T-helper 17 cell (primary cell): ENCODE results near the gene PPFIBP2. TPM values are rescaled to one million over a fixed set of nuclear protein-coding genes. Genes with fewer than 3 reads are reported as not detected.
"Not testable (repeated sequence)": the region's sequence is repeated elsewhere in the genome, so short reads cannot be mapped to it uniquely, and the experiment has no call there.

ENCODE experiments used
- ATAC-seq: fragments of 150-1000 bp; cut with Tn5 transposase; 2 replicates; pipeline ENCODE4 v1.10.0; 2021; ENCODE audit warnings: mild to moderate bottlenecking, moderate library complexity
- DNase-seq, 3 donors: peaks; one replicate each; pipeline versions ENCODE4 v3.0.0 to v3.0.0-alpha.2; 2020 to 2021
- H3K9me3 ChIP-seq: one replicate; pipeline ENCODE4 v1.7.0; 2013; ENCODE audit warnings: low read length, mild to moderate bottlenecking; ENCODE audit not compliant: control insufficient read depth, poor library complexity, severe bottlenecking
- H3K27ac Mint-ChIP-seq: one replicate; pipeline ENCODE4 v1.8.0; 2022; ENCODE audit warnings: mild to moderate bottlenecking, moderate library complexity, mixed read lengths
- H3K27me3 Mint-ChIP-seq: one replicate; pipeline ENCODE4 v1.8.0; 2022; ENCODE audit warnings: mixed read lengths
- H3K36me3 Mint-ChIP-seq: one replicate; pipeline ENCODE4 v1.8.0; 2022; ENCODE audit warnings: low read depth, mixed read lengths
- H3K4me1 Mint-ChIP-seq: one replicate; pipeline ENCODE4 v1.8.0; 2022; ENCODE audit warnings: mild to moderate bottlenecking, mixed read lengths
- H3K4me3 Mint-ChIP-seq: one replicate; pipeline ENCODE4 v1.8.0; 2022; ENCODE audit warnings: mild to moderate bottlenecking, moderate library complexity, mixed read lengths
- total RNA-seq, 4 donors: library from RNA in 2 of 4; stranded (reverse) in 2 of 4; gene quantifications; one replicate each; pipeline ENCODE4 v1.2.3 and lab custom pipeline; 2022 to 2026

The PPFIBP2 gene
- total RNA-seq, 2 donors from 2014 or later = 26.2 to 40.6 TPM

DNA sequence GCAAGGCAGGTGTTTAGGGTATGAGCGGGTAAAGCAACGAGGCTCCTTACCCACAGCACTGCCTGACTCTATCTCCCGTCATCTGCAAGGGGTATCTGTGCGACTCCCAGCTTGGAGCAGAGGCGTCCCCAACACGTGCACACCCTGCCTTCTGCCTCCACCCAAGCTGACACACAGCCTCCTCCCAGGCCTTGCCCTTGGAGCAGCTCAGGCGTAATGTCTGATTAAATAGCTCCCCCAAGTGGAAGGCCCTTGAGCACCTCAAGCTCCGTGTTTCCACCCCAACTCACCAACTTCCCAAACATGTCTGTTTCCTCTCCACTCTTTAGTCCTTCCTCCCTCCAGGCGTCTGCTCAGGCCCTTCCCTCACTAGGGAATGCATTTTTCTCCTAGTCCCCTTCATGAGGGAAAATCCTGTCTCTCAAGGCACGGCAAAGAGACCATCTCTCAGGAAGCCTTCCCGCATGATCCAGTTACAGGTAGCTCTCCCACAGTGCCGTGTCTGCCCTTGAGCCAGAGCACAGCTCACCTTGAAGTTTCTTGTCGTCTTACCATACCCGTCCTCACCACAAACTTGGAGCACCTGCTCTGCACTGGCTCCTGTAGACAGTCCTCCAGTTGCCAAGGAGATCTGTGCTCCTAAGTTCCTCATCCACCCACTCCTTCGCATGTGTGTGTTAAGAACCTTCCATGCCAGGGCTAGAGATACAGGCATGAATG is 143.7 kb downstream of the PPFIBP2 start:
- no peaks in the 10 kb centered on the region for H3K9me3 ChIP-seq
- Mint-ChIP-seq H3K4me3 (no peak overlapping the region), H3K27me3 (no peaks in the 10 kb centered on the region), H3K27ac (no peak overlapping the region), H3K36me3 (peaks cover 6% of the 10 kb centered on the region), H3K4me1 (peaks cover 2% of the 10 kb centered on the region)
- peak; percentile 41 for ATAC-seq
- no peak for DNase-seq

DNA sequence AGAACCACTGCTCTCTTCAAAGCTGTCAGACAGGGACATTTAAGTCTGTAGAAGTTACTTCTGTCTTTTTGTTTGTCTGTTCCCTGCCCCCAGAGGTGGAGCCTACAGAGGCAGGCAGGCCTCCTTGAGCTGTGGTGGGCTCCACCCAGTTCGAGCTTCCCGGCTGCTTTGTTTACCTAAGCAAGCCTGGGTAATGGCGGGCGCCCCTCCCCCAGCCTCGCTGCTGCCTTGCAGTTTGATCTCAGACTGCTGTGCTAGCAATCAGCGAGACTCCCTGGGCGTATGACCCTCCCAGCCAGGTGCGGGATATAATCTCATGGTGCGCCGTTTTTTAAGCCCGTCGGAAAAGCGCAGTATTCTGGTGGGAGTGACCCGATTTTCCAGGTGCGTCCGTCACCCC is 149.7 kb downstream of the PPFIBP2 start:
- DNase-seq, H3K4me1 Mint-ChIP-seq, H3K27me3 Mint-ChIP-seq, H3K4me3 Mint-ChIP-seq, H3K36me3 Mint-ChIP-seq, H3K27ac Mint-ChIP-seq, H3K9me3 ChIP-seq, ATAC-seq: not testable (repeated sequence)

DNA sequence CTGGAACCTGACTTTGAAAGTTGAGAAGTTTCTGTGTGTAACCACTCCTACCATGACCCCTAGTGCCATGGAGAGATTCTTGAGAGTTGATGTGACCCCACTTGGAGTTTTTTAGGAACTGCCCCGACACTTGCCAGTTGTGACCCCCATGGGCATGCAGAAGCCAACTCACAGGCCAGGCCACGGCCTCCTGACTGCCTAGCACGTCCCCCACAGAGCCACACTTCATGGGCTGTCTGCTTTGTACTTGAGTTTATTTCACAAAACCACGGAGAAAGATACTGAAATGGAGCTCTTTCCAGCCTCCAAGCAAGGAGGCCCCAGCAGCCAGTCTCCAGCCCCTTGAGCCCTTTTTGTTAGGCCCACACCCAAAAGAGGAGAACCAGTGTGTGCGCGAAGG is 151.1 kb downstream of the PPFIBP2 start:
- ATAC-seq = no peak
- H3K27me3 Mint-ChIP-seq = no peaks in the 10 kb centered on the region
- no peak overlapping the region for H3K4me3 Mint-ChIP-seq

DNA sequence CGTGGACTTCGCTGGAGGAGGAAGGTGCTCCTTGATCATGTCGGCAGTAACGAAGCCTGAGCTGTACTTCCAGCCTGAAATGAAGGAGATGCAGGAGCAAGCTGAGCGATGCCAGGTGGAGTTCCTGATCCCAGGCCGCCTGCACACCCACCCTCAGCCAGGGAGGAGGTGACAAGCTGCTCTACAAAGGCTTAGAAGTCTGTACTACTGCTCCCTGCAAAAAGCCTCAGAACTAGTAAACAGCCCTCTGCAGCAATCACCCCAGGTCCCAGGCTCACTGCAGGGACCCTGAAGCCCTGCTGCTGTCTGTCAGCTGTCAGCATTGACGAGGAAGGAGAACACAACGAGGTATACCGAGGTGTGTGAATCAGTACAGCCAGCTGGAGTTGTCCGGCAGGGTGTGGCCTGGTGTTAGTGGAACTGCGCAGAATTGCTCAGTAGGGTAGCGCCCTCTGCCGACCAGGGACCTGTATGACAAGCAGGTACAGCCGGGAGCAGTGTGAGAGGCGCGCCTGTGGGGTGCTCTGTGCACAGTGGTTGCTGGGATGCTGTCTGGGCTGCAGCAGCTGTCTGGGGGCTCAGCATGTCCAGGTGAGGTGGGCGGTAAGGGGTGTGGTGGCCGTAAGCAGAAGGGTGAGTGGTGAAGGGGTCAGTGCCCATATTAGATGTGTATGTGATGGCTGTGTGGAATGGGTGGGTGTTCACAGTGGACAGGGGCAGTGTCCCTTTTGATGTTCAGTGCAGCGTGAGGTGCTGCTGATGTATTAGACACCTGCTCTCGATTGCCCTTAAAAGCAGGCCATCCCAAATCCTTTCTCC is 151.9 kb downstream of the PPFIBP2 start:
- no peak overlapping the region for H3K4me3 Mint-ChIP-seq
- H3K27ac Mint-ChIP-seq = no peak overlapping the region
- DNase-seq = peak; percentile 48 to 71 (median 65)

More for the DNA sequence above, 151.1 kb downstream of the PPFIBP2 start:
- H3K36me3 Mint-ChIP-seq = no peaks in the 10 kb centered on the region
- H3K9me3 ChIP-seq = no peaks in the 10 kb centered on the region
- no peak overlapping the region for H3K27ac Mint-ChIP-seq
- DNase-seq = no peak
- H3K4me1 Mint-ChIP-seq = peaks cover 5% of the 10 kb centered on the region

DNA sequence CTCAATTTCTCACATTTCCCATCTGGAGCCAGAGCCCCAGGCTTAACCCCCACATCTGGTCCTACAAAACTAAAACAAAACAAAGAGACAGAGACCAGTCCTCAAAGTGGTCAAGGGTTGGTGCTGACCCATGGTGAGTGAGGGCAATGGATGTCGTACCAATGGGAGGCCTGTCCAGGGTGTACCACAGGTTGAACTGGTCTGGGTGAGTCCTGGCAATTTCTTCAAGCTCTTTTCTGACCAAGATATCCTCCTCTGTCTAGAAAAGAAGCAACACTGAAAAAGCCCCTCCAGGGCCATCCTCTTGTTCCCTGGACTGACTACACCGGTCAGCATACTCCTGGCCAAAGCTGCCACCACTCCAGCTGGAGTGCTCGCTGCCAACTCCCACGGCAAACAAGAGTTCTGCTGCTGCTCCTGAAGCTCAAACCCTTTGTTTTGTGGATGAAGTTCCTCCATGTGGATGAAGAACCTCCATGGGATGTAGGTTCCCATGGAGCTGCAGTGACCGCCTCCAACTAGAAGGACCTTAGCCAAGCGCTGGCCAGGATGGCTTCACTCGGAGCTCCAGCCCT is 152.6 kb downstream of the PPFIBP2 start:
- Mint-ChIP-seq H3K4me1 (peaks cover 5% of the 10 kb centered on the region), H3K4me3 (no peak overlapping the region), H3K27ac (no peak overlapping the region), H3K36me3 (no peaks in the 10 kb centered on the region), H3K27me3 (no peaks in the 10 kb centered on the region)
- H3K9me3 ChIP-seq = no peaks in the 10 kb centered on the region
- ATAC-seq (no peak), DNase-seq (no peak)

More for the DNA sequence above, 151.9 kb downstream of the PPFIBP2 start:
- Mint-ChIP-seq H3K4me1 (peaks cover 5% of the 10 kb centered on the region), H3K27me3 (no peaks in the 10 kb centered on the region), H3K36me3 (no peaks in the 10 kb centered on the region)
- ATAC-seq = peak; percentile 99
- no peaks in the 10 kb centered on the region for H3K9me3 ChIP-seq

DNA sequence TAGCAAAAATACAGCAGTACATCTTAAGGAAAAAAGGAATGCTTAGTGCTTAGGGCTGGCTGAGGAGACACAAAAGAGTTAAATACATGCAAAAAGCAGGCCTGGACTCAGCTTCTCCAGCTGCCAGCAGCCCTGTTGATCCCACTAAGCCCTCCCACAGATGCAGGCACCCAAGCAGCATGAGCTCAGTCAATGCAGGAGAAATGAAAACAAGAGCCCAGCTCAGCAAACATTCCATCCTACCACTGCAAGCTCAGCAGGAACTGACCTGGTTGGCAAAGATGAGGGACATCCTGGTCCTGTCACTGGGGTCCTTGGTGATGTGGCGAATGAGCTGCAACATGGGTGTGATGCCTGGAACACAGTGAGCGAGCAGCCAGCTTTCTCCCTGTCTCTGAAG is 153.7 kb downstream of the PPFIBP2 start:
- DNase-seq (no peak), ATAC-seq (no peak)
- no peak overlapping the region for H3K4me3 Mint-ChIP-seq
- H3K27ac Mint-ChIP-seq = no peak overlapping the region
- H3K4me1 Mint-ChIP-seq = peaks cover 5% of the 10 kb centered on the region
- no peaks in the 10 kb centered on the region for H3K9me3 ChIP-seq
- H3K27me3 Mint-ChIP-seq = peaks cover 7% of the 10 kb centered on the region
- H3K36me3 Mint-ChIP-seq = no peaks in the 10 kb centered on the region

DNA sequence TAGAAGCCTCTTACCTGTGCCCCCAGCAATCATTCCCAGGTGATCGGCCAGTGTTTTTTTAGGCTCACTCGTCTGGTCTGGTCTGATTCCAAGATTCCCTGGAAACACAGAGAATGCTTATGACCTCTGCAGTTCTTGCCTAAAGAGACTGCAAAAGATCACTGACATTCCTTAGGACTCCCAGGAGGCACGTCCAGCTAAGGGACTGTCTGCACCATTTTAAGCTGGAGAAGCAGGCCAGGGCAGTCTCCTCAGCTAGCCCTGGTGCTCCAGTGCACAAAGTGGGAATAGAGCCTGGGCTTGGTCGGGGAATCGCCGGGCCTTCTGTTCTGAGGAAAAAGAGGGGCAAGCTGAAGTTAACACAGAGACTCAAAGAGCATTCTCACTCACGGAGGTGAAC is 154.7 kb downstream of the PPFIBP2 start:
- Mint-ChIP-seq H3K4me3 (no peak overlapping the region), H3K27ac (no peak overlapping the region), H3K4me1 (peaks cover 7% of the 10 kb centered on the region), H3K27me3 (peaks cover 12% of the 10 kb centered on the region), H3K36me3 (no peaks in the 10 kb centered on the region)
- H3K9me3 ChIP-seq = no peaks in the 10 kb centered on the region
- ATAC-seq (no peak), DNase-seq (no peak)

DNA sequence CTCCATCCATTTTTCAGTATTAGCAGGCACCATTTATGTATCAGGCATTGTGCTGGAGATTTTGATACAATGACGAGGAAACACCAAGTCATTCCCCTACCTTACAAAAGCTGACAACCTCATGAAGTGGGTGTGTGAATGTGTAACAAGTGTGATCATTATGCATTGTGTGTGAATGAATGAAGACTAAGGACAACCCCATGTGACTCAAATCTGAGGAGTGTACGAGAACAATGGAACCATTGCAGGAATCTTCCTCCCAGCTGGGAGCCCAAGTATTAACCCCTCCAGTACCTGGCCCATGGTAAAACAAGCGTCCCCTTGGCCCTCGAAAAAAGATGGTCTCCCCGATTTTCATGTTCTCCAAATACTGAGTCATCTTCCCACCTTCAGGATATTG is 155.1 kb downstream of the PPFIBP2 start:
- no peaks in the 10 kb centered on the region for H3K36me3 Mint-ChIP-seq
- H3K4me3 Mint-ChIP-seq = no peak overlapping the region
- H3K4me1 Mint-ChIP-seq = peaks cover 8% of the 10 kb centered on the region
- no peak overlapping the region for H3K27ac Mint-ChIP-seq
- DNase-seq = no peak
- no peak for ATAC-seq
- H3K27me3 Mint-ChIP-seq = peaks cover 14% of the 10 kb centered on the region
- H3K9me3 ChIP-seq = no peaks in the 10 kb centered on the region

DNA sequence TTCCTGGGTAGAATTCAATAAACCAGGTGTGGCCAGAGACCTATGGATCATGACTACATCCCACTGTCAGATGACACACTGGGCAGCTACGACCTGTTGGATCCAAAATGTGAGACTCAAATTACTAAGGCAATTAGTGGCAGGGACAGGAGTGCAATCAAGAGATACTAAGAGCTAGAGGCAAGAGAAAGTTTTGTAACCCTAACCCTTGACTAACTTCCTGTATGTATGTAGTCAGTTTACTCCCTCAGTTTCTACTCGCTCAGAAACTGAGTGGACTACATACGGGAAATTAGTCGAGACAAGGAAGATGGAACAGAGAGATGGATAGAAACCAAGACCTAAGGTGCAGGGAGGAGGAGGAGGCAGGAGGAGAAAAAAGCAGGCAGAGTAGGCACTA is 156.8 kb downstream of the PPFIBP2 start:
- Mint-ChIP-seq H3K27ac (peak overlapping the region; percentile 34), H3K36me3 (no peaks in the 10 kb centered on the region), H3K4me1 (peaks cover 10% of the 10 kb centered on the region), H3K27me3 (peaks cover 31% of the 10 kb centered on the region), H3K4me3 (peak overlapping the region; percentile 61)
- ATAC-seq (no peak), DNase-seq (no peak)
- H3K9me3 ChIP-seq = no peaks in the 10 kb centered on the region

DNA sequence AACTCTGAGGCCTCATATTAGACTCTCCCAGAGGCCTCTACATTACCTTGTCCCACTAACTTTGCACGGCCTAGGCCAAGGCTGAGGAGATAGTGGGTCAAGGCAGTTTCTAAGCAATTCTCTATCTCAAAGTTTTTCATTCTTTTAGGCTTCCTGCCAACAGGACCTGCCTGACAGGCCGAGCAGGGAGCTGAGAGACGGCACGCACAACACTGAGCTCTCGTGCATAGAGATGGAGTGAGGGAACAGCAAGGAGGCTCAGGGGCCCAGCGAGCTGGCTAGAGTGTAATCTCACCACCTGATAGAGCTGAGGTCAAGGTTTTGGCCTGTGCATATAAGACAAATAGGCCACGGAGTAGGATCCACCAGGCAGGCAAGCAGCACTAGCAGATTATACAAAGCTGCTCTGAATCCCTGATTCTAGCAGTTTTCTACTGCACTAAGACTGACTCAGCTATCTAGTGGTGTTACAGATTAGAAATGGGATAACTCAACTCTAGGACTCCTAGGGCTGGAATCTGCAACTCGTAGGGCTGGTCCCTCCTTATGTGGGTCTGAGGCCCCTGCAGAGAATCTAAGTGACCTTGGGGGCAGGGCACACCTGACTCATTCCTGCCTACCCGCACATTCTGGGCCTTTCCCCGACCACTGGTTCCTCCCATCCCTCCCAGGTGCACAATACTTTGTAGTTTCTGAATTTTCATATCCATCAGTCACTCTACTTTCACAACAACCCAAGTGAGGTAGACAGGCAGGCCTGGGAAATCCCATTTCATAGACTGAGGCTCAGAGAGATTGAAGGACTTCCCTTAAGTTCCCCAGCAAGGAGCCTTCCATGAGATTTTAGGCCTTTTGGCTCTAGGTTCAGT is 157.8 kb downstream of the PPFIBP2 start:
- H3K36me3 Mint-ChIP-seq = no peaks in the 10 kb centered on the region
- H3K27ac Mint-ChIP-seq = peak overlapping the region; percentile 34
- peak overlapping the region; percentile 41 for H3K4me3 Mint-ChIP-seq
- DNase-seq = no peak
- ATAC-seq = peak; percentile 27
- H3K9me3 ChIP-seq = no peaks in the 10 kb centered on the region
- peaks cover 40% of the 10 kb centered on the region for H3K27me3 Mint-ChIP-seq
- peaks cover 7% of the 10 kb centered on the region for H3K4me1 Mint-ChIP-seq

DNA sequence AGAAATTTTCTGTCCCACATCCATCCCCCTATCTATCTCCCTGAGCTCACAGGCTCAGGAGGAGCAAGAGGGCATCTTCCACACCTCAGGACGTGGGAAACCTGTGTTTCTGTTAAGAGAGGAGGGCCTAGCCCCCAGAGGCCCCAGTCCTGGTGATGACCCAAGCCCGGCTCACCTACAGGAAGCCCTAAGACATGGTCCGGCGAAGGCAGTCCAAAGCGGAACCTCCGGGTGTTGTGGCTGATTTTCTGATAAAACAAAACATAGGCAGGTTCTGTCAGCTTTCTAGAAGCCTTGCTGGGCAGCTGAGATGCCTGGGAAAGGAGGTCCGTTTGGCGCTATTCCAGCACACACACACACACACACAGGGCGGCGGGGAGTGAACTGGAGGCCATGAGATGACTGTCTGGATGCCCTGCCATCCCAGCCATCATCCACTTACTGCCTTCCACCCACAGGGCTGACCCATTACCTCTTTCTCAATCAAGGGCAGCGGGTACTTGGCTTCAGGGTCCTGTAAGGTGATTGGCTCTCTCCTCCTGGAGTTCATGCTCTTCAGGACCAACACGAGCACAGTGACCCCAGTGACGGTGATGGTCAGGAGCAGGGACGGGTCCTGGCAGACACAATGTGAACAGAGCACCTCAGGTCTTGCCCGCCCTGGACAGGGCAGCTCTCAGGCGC is 158.6 kb downstream of the PPFIBP2 start:
- H3K4me3 Mint-ChIP-seq = peak overlapping the region; percentile 68
- H3K36me3 Mint-ChIP-seq = no peaks in the 10 kb centered on the region
- peaks cover 7% of the 10 kb centered on the region for H3K4me1 Mint-ChIP-seq
- ATAC-seq (no peak), DNase-seq (no peak)
- peaks cover 43% of the 10 kb centered on the region for H3K27me3 Mint-ChIP-seq
- no peak overlapping the region for H3K27ac Mint-ChIP-seq
- H3K9me3 ChIP-seq = no peaks in the 10 kb centered on the region

DNA sequence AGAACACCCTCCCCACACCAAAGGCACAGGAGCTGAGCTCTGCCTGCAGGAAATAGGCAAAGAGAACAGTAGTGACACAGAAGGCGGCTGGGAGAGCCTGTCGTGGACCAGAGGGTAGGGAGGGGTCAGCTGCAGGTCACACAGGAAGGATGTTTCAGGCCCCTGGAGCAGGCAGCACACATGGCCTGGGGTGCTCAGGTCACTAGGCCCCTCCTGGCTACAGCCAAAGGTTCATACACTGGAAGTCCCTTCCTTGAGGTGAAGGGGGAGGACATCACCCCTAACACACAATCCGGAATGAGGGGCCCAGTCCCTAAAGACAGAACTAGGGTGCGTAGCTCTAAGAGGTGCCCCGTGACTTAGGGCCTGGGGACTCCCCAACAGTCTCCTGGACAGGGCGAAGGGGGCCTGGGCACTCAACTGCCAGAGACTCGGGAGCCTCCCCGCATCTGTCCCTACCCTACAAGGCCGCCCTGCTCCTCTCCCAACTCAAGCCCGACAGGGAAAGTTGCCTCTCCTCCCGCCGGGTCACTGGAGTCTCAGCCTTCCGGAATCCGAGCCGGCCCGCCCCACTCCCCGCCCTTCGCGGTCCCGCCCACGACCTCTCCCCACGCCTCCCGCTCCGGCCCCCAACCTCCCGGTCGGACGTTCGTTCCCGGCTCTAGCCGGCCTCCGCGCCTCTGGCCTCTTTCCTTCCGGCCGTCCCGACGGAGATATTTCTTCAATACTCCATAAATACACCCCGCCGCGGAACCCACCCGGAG is 159.3 kb downstream of the PPFIBP2 start, which contains the start of gene CYB5R2:
CYB5R2 (minus strand) TSS at position 541 of the 764 bp plus-strand sequence. CDS start 675 bp downstream, outside the sequence.
- ATAC-seq = peak; percentile 16
- Mint-ChIP-seq H3K4me1 (peaks cover 11% of the 10 kb centered on the region), H3K27ac (no peak within 1 kb of the TSS), H3K4me3 (peak within 1 kb of the TSS; percentile 87), H3K36me3 (no peaks in the 10 kb centered on the region), H3K27me3 (peaks cover 50% of the 10 kb centered on the region)
- H3K9me3 ChIP-seq = no peaks in the 10 kb centered on the region
- no peak for DNase-seq
